ENCODE results near the gene DOK3.
A peak's percentile ranks its signal among the peaks of the same experiment; 100 is the strongest.

DOK3 gene

DNA sequence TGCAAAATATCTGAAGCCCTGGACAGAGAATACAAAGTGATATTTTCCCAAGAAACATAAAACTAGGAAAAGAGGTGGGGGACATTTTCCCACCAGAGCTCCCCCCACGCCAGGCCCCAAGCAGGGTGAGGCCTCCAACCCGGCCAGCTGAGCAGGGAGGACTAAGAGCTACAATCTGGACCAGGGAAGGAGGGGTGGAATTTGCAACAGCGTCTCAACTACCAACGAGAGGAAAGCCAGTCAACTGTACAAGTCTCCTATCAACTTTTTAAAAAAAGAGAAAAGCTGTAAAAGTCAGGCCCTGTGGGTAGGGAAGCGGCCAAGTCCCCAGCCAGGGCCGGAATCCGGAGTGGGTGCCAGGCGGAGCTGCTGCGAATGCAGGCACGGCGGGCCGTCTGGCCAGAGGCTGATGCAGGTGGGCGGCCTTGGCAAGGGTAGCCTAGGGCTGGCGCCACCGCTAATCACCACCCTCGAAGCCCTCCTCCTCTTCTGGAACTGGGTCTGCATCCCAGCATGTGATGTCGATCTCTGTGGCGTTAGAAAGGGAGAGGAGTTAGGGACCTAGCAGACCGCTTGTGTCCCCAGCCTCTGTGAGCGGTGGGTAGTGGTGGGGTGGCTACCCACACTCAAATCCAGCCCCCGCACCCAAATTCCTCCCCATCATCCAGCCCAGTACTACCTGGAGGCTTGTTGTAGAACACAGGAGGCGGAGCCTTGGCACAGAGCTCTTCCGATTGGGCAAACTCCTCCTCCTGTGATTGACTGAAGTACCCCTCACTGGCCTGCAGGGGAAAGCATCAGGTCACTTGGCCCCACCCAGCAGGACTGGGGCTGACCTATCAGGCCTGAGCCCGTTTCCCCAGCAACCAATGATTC is 52.4 kb downstream of the DOK3 start:
- Histone ChIP-seq H3K27ac (ENCODE audit: low read length) (no peak overlapping the region), H3K4me1 (ENCODE audit: control insufficient read depth in 1 of 2, insufficient read depth in 2 of 2, low read length in 2 of 2) (peaks cover 0 to 35% of the 10 kb centered on the region in 2 donors), H3K27me3 (ENCODE audit: low read depth, low read length) (no peaks in the 10 kb centered on the region), H3K4me3 (ENCODE audit: low read depth in 1 of 2, low read length in 2 of 2) (no peak overlapping the region), H3K36me3 (ENCODE audit: control insufficient read depth in 1 of 2, insufficient read depth in 2 of 2, low read length in 2 of 2) (peaks cover 0 to 28% of the 10 kb centered on the region in 2 donors), H3K9me3 (ENCODE audit: control insufficient read depth in 1 of 2, low read length in 2 of 2) (no peaks in the 10 kb centered on the region)

DNA sequence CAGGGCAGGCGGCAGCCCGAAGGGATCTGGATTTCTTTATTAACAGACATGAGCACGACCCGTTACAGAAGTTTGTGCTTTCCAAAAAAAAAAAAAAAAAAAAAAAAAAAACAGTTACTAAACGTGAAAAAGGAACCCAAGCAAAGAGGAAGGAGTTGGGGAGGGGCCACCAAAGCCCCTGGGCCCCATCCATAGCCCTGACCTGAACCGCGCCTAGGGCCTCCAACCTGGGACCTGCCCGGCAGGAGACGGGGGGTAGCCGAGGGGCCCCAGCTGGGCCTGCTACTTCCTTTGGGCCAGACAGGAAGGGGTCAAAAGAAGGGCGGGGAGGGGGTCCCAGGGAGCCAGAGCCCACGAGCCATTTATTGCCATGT is 53.0 kb downstream of the DOK3 start:
- peaks cover 0 to 35% of the 10 kb centered on the region in 2 donors for H3K4me1 ChIP-seq (ENCODE audit: control insufficient read depth in 1 of 2, insufficient read depth in 2 of 2, low read length in 2 of 2)
- no peaks in the 10 kb centered on the region for H3K27me3 ChIP-seq (ENCODE audit: low read depth, low read length)
- H3K36me3 ChIP-seq (ENCODE audit: control insufficient read depth in 1 of 2, insufficient read depth in 2 of 2, low read length in 2 of 2), result peaks cover 0 to 27% of the 10 kb centered on the region in 2 donors
- H3K4me3 ChIP-seq (ENCODE audit: low read depth in 1 of 2, low read length in 2 of 2), result peak overlapping the region in 1 of 2 donors; percentile 78
- H3K9me3 ChIP-seq (ENCODE audit: control insufficient read depth in 1 of 2, low read length in 2 of 2), result no peaks in the 10 kb centered on the region
- H3K27ac ChIP-seq (ENCODE audit: low read length), result no peak overlapping the region

DNA sequence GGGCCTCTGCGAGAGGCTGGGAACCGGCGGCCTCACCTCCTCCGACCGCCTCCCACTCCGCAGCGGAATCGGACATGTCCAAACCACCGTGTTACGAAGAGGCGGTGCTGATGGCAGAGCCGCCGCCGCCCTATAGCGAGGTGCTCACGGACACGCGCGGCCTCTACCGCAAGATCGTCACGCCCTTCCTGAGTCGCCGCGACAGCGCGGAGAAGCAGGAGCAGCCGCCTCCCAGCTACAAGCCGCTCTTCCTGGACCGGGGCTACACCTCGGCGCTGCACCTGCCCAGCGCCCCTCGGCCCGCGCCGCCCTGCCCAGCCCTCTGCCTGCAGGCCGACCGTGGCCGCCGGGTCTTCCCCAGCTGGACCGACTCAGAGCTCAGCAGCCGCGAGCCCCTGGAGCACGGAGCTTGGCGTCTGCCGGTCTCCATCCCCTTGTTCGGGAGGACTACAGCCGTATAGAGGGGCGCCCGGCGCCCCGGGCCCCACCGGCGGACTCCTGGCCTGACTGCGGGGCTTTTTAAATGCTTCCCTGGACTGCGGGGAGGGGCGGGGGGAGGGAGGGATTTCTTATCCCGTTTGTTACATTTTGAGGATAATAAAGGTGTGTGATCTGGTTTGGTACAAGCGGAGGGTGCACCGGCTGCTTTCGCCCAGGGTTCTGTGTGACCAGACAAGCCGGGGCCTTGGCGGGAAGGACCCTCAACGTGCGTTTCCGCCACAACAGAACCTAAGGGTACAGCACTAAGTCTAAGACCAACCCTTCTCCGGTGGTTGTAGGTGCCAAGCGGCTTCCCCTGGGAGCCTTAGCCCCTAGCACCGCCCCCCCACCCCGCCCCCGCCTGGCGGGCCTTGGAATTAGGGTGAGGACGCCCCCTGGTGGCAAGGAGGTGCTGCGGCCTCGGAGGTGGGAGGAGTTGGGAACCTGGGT is 53.7 kb downstream of the DOK3 start:
- H3K36me3 ChIP-seq (ENCODE audit: control insufficient read depth in 1 of 2, insufficient read depth in 2 of 2, low read length in 2 of 2), result peaks cover 0 to 27% of the 10 kb centered on the region in 2 donors
- H3K4me1 ChIP-seq (ENCODE audit: control insufficient read depth in 1 of 2, insufficient read depth in 2 of 2, low read length in 2 of 2), result peaks cover 0 to 35% of the 10 kb centered on the region in 2 donors
- no peak overlapping the region for H3K27ac ChIP-seq (ENCODE audit: low read length)
- H3K9me3 ChIP-seq (ENCODE audit: control insufficient read depth in 1 of 2, low read length in 2 of 2), result no peaks in the 10 kb centered on the region
- H3K27me3 ChIP-seq (ENCODE audit: low read depth, low read length), result no peaks in the 10 kb centered on the region
- H3K4me3 ChIP-seq (ENCODE audit: low read depth in 1 of 2, low read length in 2 of 2), result peak overlapping the region; percentile 53 to 78

DNA sequence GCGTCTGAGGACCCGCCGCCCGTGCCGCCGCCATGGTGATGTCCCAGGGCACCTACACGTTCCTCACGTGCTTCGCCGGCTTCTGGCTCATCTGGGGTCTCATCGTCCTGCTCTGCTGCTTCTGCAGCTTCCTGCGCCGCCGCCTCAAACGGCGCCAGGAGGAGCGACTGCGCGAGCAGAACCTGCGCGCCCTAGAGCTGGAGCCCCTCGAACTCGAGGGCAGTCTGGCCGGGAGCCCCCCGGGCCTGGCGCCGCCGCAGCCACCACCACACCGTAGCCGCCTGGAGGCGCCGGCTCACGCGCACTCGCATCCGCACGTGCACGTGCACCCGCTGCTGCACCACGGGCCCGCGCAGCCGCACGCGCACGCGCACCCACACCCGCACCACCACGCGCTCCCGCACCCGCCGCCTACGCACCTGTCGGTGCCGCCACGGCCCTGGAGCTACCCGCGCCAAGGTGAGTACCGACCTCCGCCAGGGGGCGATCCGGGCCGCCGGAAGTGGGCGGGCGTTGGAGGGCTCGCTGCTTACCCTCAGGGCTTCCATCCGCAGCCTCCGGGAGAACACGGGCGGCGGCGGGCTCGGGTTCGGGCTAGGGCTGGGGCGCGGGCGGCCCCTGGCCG is 54.5 kb downstream of the DOK3 start:
- peak overlapping the region; percentile 53 to 78 for H3K4me3 ChIP-seq (ENCODE audit: low read depth in 1 of 2, low read length in 2 of 2)
- peaks cover 0 to 22% of the 10 kb centered on the region in 2 donors for H3K36me3 ChIP-seq (ENCODE audit: control insufficient read depth in 1 of 2, insufficient read depth in 2 of 2, low read length in 2 of 2)
- no peak overlapping the region for H3K27ac ChIP-seq (ENCODE audit: low read length)
- H3K27me3 ChIP-seq (ENCODE audit: low read depth, low read length), result no peaks in the 10 kb centered on the region
- no peaks in the 10 kb centered on the region for H3K9me3 ChIP-seq (ENCODE audit: control insufficient read depth in 1 of 2, low read length in 2 of 2)
- H3K4me1 ChIP-seq (ENCODE audit: control insufficient read depth in 1 of 2, insufficient read depth in 2 of 2, low read length in 2 of 2), result peaks cover 0 to 35% of the 10 kb centered on the region in 2 donors

DNA sequence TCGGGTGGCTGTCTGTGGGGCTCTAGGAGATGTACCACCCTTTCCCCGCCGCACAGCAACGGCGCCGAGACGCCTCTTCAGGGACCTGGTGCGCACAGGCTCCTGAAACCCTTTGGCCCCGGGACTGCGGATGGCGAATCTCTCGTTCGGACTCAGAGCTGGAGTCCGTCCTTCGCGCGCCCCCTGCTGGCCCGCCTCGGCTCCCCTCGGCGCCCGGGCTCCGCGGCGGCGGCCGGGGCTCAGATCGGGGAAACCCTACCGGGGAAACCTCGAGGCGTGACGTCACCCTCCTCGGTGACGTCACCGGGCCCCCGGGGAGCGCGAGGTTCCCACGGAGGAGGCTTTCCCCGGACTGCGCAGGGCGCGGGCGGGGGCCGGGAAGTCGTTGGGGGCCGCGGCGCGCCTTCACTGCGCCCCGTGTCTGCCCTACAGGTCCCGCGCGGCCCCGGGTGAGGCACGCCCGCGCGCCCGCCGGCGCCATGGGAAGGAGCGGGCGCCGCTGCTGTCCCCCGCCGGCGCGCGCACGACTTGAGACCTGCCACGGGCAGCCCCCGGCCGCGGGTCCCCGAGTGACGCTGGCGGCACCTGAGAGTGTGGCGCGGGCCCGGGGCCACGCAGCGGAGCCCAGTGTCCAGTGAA is 55.1 kb downstream of the DOK3 start:
- Histone ChIP-seq H3K4me3 (ENCODE audit: low read depth in 1 of 2, low read length in 2 of 2) (peak overlapping the region; percentile 12 to 78), H3K9me3 (ENCODE audit: control insufficient read depth in 1 of 2, low read length in 2 of 2) (no peaks in the 10 kb centered on the region), H3K27me3 (ENCODE audit: low read depth, low read length) (no peaks in the 10 kb centered on the region), H3K27ac (ENCODE audit: low read length) (no peak overlapping the region), H3K36me3 (ENCODE audit: control insufficient read depth in 1 of 2, insufficient read depth in 2 of 2, low read length in 2 of 2) (peaks cover 0 to 16% of the 10 kb centered on the region in 2 donors), H3K4me1 (ENCODE audit: control insufficient read depth in 1 of 2, insufficient read depth in 2 of 2, low read length in 2 of 2) (peaks cover 0 to 35% of the 10 kb centered on the region in 2 donors)

DNA sequence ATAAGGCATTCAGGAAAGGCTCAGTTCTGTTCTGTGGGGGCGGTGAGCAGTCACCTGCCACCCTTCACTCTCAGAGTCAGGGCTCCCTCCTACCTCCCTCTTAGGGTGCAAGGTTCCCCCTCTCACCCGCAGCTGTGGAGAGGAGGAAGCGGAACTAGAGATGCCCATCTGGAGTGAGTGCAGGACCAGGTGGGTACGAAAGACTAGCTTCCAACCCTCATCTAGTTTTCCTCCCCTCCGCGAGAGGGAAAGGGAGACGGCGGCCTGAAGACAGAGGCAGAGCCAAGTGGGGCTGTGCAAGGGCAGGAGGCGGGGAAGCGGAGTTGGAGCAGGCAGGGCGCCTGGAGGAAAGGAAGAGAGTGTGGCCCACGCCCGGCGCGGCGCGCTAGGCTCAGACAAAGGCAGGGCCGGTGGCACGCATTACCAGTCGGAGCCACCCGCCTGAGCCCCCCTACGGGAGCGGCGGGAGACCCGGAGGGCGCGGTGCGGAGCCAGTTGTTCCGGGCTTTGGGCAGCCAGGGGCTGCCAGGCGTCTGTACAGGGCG is 55.7 kb downstream of the DOK3 start:
- Histone ChIP-seq H3K9me3 (ENCODE audit: control insufficient read depth in 1 of 2, low read length in 2 of 2) (no peaks in the 10 kb centered on the region), H3K27me3 (ENCODE audit: low read depth, low read length) (no peaks in the 10 kb centered on the region), H3K4me1 (ENCODE audit: control insufficient read depth in 1 of 2, insufficient read depth in 2 of 2, low read length in 2 of 2) (peaks cover 0 to 35% of the 10 kb centered on the region in 2 donors), H3K4me3 (ENCODE audit: low read depth in 1 of 2, low read length in 2 of 2) (peak overlapping the region; percentile 12 to 78), H3K27ac (ENCODE audit: low read length) (no peak overlapping the region), H3K36me3 (ENCODE audit: control insufficient read depth in 1 of 2, insufficient read depth in 2 of 2, low read length in 2 of 2) (peaks cover 0 to 10% of the 10 kb centered on the region in 2 donors)

DNA sequence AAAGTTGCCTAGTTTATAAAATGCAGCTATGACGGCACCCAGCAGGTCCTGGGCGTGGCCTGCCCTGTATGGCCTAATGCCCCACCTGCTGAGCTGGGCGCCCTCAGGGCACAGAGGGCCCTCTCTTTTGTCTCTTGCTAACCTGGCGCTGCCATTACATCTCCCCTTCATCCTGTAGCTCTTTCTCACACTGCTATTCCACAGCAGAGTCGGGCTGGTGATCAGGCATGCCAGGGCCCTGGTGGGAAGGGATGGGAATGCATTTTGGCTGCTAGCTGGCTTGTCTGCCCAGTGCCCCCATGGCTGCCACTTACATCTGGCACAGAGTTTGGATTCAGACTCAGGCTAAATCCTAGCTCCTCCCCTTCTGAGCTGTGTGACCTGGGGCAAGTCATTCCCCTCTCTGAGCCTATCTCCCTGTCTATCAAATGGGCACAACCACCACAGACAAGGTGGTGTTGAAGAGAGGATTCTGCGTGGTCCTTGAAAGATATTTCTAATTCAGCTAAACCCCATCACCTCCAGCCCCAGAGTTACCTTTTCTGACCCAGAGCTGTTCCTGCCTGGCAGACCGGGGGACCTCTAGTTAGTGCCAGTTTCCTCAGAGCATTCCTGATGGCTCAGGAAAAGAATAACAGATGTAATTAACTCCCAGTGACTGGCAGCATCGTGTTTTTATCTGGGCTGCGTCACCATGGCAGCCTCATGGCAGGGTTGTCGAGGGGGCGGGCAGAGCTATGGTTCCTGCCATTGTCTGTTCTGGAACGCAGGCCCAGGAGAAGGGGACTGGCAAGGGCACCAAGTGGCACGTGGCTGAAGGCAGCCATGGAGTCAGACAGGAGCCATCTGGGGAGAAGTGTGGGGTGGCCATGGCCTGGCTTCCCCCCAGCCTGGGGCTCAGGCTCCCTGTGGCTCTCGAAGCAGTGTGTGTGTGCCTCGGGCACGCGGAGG is 56.7 kb downstream of the DOK3 start:
- Histone ChIP-seq H3K4me3 (ENCODE audit: low read depth in 1 of 2, low read length in 2 of 2) (no peak overlapping the region), H3K27me3 (ENCODE audit: low read depth, low read length) (peaks cover 7% of the 10 kb centered on the region), H3K27ac (ENCODE audit: low read length) (no peak overlapping the region), H3K36me3 (ENCODE audit: control insufficient read depth in 1 of 2, insufficient read depth in 2 of 2, low read length in 2 of 2) (peaks cover 0 to under 1% of the 10 kb centered on the region in 2 donors), H3K9me3 (ENCODE audit: control insufficient read depth in 1 of 2, low read length in 2 of 2) (no peaks in the 10 kb centered on the region), H3K4me1 (ENCODE audit: control insufficient read depth in 1 of 2, insufficient read depth in 2 of 2, low read length in 2 of 2) (peaks cover 0 to 36% of the 10 kb centered on the region in 2 donors)

Data from muscle layer of duodenum (tissue), 2 donors.